WERI-Rb-1 (cell line): ENCODE measurements around the gene MAPK8IP3.
"Not testable (repeated sequence)": the region's sequence is repeated elsewhere in the genome, so short reads cannot be mapped to it uniquely, and the experiment has no call there.

ENCODE experiments used
- DNase-seq: peaks from one replicate; pipeline ENCODE4 v3.0.0-alpha.2; 2020
- H3K27ac ChIP-seq: fragments of 250-450 bp; sonication (Bioruptor Pico); 2 replicates; pipeline ENCODE4 v1.5.1; 2020; ENCODE audit warnings: mild to moderate bottlenecking, moderate library complexity
- H3K27me3 ChIP-seq: fragments of 250-450 bp; sonication (Bioruptor Pico); 2 replicates; pipeline ENCODE4 v1.5.1; 2021; ENCODE audit warnings: mild to moderate bottlenecking, low read depth, moderate library complexity; ENCODE audit not compliant: insufficient read depth, severe bottlenecking
- H3K36me3 ChIP-seq: fragments of 250-450 bp; sonication (Bioruptor Pico); 2 replicates; pipeline ENCODE4 v1.5.1; 2020; ENCODE audit warnings: mild to moderate bottlenecking, moderate library complexity
- H3K4me3 ChIP-seq: 2 replicates; pipeline ENCODE4 v1.5.1; 2011; ENCODE audit warnings: low read depth, mild to moderate bottlenecking, control low read depth, low read length
- H3K9me3 ChIP-seq: fragments of 250-450 bp; sonication (Bioruptor Pico); 2 replicates; pipeline ENCODE4 v1.5.1; 2021; ENCODE audit warnings: mild to moderate bottlenecking, moderate library complexity; ENCODE audit not compliant: severe bottlenecking
- CTCF ChIP-seq: IDR thresholded peaks from 2 replicates; pipeline ENCODE4 v1.5.1; 2011; ENCODE audit warnings: low read depth, mild to moderate bottlenecking, control low read depth, inconsistent platforms, low read length

Gene MAPK8IP3

GRCh38 chr16:1794221-1794871 is 88.4 kb downstream of the MAPK8IP3 start:
- TF ChIP-seq CTCF: no peak
- H3K27me3 ChIP-seq: no peaks in the 10 kb centered on the region
- no peak overlapping the region for H3K4me3 ChIP-seq
- peaks cover 16% of the 10 kb centered on the region for H3K36me3 ChIP-seq
- peaks cover 12% of the 10 kb centered on the region for H3K9me3 ChIP-seq
- DNase-seq: no peak
- H3K27ac ChIP-seq: no peak overlapping the region

- no peak overlapping the region for H3K4me3 ChIP-seq
- no peak overlapping the region for H3K27ac ChIP-seq
- DNase-seq: no peak
- H3K27me3 ChIP-seq: no peaks in the 10 kb centered on the region
- TF ChIP-seq CTCF: no peak
- H3K36me3 ChIP-seq: peaks cover 10% of the 10 kb centered on the region
- peaks cover 12% of the 10 kb centered on the region for H3K9me3 ChIP-seq
These were observed 89.1 kb downstream of the MAPK8IP3 start for GRCh38 chr16:1794908-1795666.

- peaks cover 12% of the 10 kb centered on the region for H3K9me3 ChIP-seq
- not testable (repeated sequence) for H3K4me3 ChIP-seq, H3K27ac ChIP-seq, DNase-seq, H3K36me3 ChIP-seq, H3K27me3 ChIP-seq
These were observed 93.3 kb downstream of the MAPK8IP3 start for GRCh38 chr16:1799263-1799662.

- TF ChIP-seq CTCF: no peak
- Histone ChIP-seq H3K4me3 (no peak overlapping the region), H3K36me3 (peaks cover 4% of the 10 kb centered on the region; the same call in 1 of the 2 replicates), H3K9me3 (peaks cover 12% of the 10 kb centered on the region), H3K27me3 (no peaks in the 10 kb centered on the region), H3K27ac (no peak overlapping the region)
- no peak for DNase-seq
These were observed 94.7 kb downstream of the MAPK8IP3 start for GRCh38 chr16:1800701-1801100.

- H3K36me3 ChIP-seq: peaks cover 53% of the 10 kb centered on the region
- H3K27me3 ChIP-seq: no peaks in the 10 kb centered on the region
- no peak overlapping the region for H3K27ac ChIP-seq
- DNase-seq: no peak
- H3K9me3 ChIP-seq: no peaks in the 10 kb centered on the region
- TF ChIP-seq CTCF: no peak
- H3K4me3 ChIP-seq: no peak overlapping the region
These were observed 101.6 kb downstream of the MAPK8IP3 start for GRCh38 chr16:1807626-1808025.

GRCh38 chr16:1808691-1809090 is 102.7 kb downstream of the MAPK8IP3 start:
- no peaks in the 10 kb centered on the region for H3K9me3 ChIP-seq
- TF ChIP-seq CTCF: no peak
- H3K27ac ChIP-seq: no peak overlapping the region
- no peak for DNase-seq
- H3K27me3 ChIP-seq: no peaks in the 10 kb centered on the region
- no peak overlapping the region for H3K4me3 ChIP-seq
- H3K36me3 ChIP-seq: peaks cover 53% of the 10 kb centered on the region
